Left ventricle myocardium superior (tissue), 1 donor: ENCODE data around the gene PSME1. TPM values are rescaled to one million over a fixed set of nuclear protein-coding genes. Genes with fewer than 3 reads are reported as not detected.

Experiments used
- ATAC-seq: fragments of 200-7000 bp; cut with Tn5 transposase; one replicate; pipeline ENCODE4 v1.9.1; 2020; ENCODE audit warnings: mild to moderate bottlenecking, moderate library complexity
- DNase-seq: peaks from one replicate; pipeline ENCODE4 v3.0.0-alpha.2; 2020
- intact Hi-C: fragments of 100-400 bp; cut with micrococcal nuclease; formaldehyde crosslinking; loops from one replicate; pipeline ENCODE4 v1.11.0; 2022
- total RNA-seq: library from RNA; stranded (reverse); fragmentation: NEBNext Ultra II Directional; extraction: Animal tissue kit (Norgen Biotek cat#: 25700); gene quantifications from one replicate; pipeline ENCODE4 v1.2.1, GENCODE V29; 2021
- donor health status: DM: no; HTN: yes; CAD: no; lungs with severe emphysema.

PSME1 gene
- total RNA-seq, 1 donor from 2014 or later = 137 TPM

GRCh38 chr14:24141097-24141880 lies 5.3 kb downstream of the PSME1 start, which contains the start of gene EMC9:
EMC9 (minus strand) TSS chr14:24141591; CDS start chr14:24141304, 287 bp downstream.
- intact Hi-C loops = no loop called here
- peak; percentile 93 for ATAC-seq

GRCh38 chr14:24143511-24143910 lies 7.5 kb downstream of the PSME1 start:
- no peak for DNase-seq
- intact Hi-C loops = no loop called here
- ATAC-seq = no peak

More at GRCh38 chr14:24141097-24141880, 5.3 kb downstream of the PSME1 start, which contains the start of gene EMC9:
- peak; percentile 100 for DNase-seq

- ATAC-seq (no peak), DNase-seq (no peak)
- intact Hi-C loops = no loop called here
Measured at GRCh38 chr14:24144451-24144850, 8.5 kb downstream of the PSME1 start.

- intact Hi-C loops = no loop called here
- no peak for ATAC-seq
- DNase-seq = no peak
Measured at GRCh38 chr14:24145219-24145618, 9.2 kb downstream of the PSME1 start.

- intact Hi-C loops = no loop called here
- ATAC-seq (no peak), DNase-seq (no peak)
Measured at GRCh38 chr14:24145690-24146452, 9.9 kb downstream of the PSME1 start.

- intact Hi-C loops = no loop called here
- ATAC-seq (peak; percentile 87), DNase-seq (peak; percentile 95)
Measured at GRCh38 chr14:24146453-24146977, 10.5 kb downstream of the PSME1 start, which contains the start of gene PSME2. PSME2 (minus strand) TSS chr14:24146610; CDS start chr14:24146581, 29 bp downstream.

- ATAC-seq = peak; percentile 94
- peak; percentile 98 for DNase-seq
- intact Hi-C loops = no loop called here
Measured at GRCh38 chr14:24146978-24147760, 11.2 kb downstream of the PSME1 start, which contains the start of gene RNF31. RNF31 (plus strand) TSS chr14:24147498; CDS start chr14:24147699, 201 bp downstream.

GRCh38 chr14:24147761-24148428 lies 11.9 kb downstream of the PSME1 start:
- ATAC-seq (no peak), DNase-seq (no peak)
- intact Hi-C loops = no loop called here

GRCh38 chr14:24149302-24149969 lies 13.4 kb downstream of the PSME1 start:
- ATAC-seq (no peak), DNase-seq (no peak)
- intact Hi-C loops = no loop called here

- intact Hi-C loops = no loop called here
- DNase-seq = no peak
- ATAC-seq = no peak
Measured at GRCh38 chr14:24150061-24150460, 14.1 kb downstream of the PSME1 start.

- DNase-seq (no peak), ATAC-seq (no peak)
- intact Hi-C loops = no loop called here
Measured at GRCh38 chr14:24150567-24150966, 14.6 kb downstream of the PSME1 start.

GRCh38 chr14:24150993-24151392 lies 15.0 kb downstream of the PSME1 start:
- no peak for DNase-seq
- no peak for ATAC-seq
- intact Hi-C loops = no loop called here

GRCh38 chr14:24151404-24152080 lies 15.5 kb downstream of the PSME1 start:
- ATAC-seq (no peak), DNase-seq (no peak)
- intact Hi-C loops = no loop called here

- DNase-seq (no peak), ATAC-seq (no peak)
- intact Hi-C loops = no loop called here
Measured at GRCh38 chr14:24155100-24155499, 19.1 kb downstream of the PSME1 start.

GRCh38 chr14:24156840-24157239 lies 20.8 kb downstream of the PSME1 start:
- ATAC-seq (no peak), DNase-seq (no peak)
- intact Hi-C loops = no loop called here

GRCh38 chr14:24157331-24157730 lies 21.3 kb downstream of the PSME1 start:
- ATAC-seq = no peak
- no peak for DNase-seq
- intact Hi-C loops = no loop called here

GRCh38 chr14:24159777-24160498 lies 23.9 kb downstream of the PSME1 start:
- ATAC-seq (no peak), DNase-seq (no peak)
- intact Hi-C loops = no loop called here
